GM19467 (cell line): ENCODE data around the gene CLEC16A.

Experiments used
- ATAC-seq: cut with Tn5 transposase; IDR thresholded peaks from one replicate; pipeline ENCODE4 v1.9.1; 2021; ENCODE audit warnings: mild to moderate bottlenecking, moderate library complexity; ENCODE audit not compliant: unreplicated experiment

Gene CLEC16A

DNA sequence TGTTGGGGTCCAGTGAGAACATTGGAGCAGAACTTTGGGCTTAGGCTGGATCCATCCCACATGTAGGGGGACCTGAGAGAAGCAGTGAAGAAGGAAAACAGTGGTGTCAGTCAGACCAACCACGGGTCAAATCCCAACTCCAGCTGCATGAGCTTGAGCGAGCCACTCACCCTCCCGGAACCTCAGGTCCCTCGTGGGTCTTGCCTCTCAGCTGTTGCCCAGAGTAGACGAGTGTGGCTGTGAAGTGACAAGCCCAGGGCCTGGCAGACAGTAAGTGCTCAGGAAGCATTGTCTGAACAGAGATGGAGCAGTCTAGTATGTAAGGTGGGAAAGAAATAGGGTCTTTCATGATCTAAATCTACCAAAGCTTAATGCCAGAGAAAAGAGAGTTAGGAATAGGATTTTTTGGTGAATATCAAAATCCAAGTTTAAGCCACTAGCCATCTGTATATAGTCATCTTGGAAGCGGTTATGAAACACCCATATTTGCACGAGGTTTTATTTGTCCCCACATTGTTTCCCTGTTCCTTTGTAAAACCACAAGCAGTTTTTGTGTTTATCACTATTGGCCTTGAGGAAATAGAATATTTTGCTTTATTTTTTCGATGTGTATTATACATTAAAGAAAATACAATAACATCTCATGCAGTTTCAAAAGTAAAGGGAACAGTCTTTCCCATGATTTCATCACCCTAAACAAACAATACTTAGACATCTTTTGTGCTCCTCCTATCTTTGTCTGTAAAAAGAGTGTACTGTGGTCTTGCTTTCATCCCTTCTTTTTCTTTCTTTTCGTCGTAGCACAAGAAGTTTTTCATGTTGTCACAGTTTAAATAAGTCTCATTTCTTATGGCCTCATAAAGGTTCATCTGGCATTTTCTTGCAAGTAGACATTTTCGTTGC lies 112.0 kb downstream of the CLEC16A start:
- no peak for ATAC-seq

DNA sequence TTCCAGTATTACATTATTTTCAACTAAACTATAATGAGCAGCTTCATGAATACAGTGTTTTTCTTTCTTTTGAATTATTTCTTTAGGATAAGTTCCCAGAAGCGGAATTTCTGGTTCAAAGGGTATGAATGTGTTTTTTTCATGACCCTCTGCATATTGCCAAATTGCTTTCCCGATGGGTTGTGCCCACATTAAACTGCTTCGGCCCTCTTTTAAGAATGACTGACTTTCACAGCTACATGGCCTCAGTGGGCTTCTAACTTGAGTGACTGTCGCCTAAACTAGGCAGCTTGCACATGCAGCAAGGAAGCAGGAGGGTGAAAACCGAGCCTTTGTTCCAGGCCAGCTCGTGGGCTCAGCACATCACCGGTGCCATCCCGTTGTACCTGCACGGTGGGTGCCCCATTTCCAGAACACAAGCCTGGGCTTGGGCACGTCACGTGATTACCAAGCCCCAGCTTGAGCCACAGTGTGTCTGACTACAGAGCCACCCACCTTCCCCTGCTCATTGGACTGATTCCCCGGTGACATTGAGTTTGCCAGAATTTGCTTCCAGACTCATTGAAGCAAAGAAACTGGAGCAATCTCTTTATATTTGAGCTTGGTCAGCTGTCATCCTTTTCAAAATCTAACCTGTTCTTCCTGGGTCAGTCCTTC lies 112.8 kb downstream of the CLEC16A start:
- ATAC-seq: no peak

DNA sequence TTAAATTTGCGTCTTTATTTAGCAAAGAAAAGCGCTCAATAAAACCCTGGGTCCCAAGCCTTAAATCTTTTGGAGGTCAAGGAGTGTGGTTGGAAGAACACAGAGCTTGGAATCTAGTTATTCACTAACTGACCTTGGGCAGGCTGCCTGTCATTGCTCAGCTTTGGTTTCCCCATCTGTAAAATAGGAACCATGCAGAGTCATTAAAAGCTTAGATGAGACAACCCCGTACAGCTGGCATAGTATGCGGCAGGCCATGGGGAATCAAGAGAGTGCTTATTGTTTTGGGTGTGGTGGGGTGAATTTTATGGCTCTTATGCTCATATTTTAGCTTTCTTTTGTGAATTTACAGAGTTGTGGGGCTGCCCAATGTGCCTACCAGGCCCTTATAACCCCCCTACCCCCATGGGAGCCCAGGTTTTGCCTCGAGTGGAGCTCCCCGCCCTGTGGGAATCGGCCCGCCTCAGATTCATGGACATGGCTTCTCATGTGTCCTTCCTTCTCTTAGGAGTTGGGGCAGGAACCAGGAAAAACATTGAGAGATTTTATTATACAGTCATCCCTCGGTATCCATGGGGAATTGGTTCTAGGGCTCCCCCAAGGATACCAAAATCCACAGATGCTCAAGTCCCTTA lies 113.5 kb downstream of the CLEC16A start:
- no peak for ATAC-seq

DNA sequence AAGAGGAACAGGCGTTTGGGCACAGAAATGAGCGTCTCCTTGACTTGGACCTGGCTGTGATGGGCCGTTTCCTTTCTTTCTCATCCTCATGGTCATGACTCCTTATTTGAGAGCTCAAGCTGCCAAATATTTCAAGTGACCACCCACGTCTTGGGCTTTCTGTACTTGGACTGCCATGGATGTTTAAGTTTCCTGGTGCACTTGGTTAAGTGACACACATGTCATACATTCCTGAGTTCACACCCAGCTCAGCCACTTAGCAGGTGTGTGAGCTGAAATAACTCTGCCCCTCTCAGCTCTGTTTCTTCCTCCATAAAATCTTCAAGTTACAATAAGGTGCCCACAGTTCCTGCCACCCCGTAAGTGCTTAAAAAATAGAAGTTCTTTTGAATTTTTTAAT lies 114.5 kb downstream of the CLEC16A start:
- no peak for ATAC-seq

DNA sequence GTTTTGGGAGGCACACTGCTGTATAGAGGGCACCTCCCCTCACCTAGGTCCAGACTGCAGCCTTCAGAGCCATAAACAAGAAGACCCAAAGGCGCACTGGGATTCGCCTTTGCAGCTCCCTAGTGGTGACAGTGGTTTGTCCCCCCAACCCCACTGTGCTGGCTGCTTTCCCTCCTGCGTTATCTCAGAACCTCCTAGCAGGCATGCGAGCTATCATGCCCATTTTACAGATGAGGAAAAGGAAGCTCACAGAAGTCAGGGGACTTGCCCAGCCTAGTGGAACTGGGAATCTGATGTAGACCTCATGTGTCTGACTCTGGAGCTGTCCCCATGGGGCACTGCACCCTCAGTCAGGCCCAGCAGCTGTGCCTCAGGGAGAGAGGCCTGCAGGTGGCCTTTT lies 115.2 kb downstream of the CLEC16A start:
- no peak for ATAC-seq

DNA sequence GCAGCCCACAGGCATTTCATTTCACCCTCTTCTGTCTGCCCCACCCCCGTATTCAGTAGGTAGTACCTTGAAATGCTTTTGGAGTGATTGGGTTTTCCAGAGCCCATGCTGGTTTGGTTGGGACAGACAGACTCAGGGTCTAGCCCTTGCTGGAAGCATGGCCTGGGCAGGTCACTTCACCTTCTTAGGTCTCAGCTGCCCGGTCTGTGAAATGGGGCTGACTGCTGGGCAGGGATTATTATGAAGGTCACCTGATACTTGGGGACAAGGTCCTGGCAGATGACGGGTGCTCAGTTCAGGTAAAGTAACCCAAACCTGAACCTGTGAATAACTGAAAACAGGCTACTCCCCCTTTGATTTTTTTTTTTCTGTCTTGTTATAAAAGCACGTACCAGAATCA lies 116.0 kb downstream of the CLEC16A start:
- ATAC-seq: no peak

DNA sequence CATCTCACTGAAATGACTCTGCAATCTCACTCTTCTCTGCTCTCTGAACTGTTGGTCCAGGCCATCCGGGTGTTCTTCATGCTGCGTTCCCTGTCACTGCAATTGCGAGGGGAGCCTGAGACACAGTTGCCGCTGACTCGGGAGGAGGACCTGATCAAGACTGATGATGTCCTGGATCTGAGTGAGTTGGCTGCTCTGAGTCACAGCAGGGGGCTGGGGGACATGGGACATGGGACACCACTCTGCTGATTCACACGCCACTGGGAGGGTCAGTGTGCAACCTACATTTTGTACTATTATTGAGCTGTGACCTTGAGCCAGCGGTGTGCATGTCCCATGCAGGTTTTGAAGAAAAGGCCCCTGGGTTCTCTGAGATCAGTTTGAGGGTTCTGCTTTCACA lies 116.5 kb downstream of the CLEC16A start:
- no peak for ATAC-seq

DNA sequence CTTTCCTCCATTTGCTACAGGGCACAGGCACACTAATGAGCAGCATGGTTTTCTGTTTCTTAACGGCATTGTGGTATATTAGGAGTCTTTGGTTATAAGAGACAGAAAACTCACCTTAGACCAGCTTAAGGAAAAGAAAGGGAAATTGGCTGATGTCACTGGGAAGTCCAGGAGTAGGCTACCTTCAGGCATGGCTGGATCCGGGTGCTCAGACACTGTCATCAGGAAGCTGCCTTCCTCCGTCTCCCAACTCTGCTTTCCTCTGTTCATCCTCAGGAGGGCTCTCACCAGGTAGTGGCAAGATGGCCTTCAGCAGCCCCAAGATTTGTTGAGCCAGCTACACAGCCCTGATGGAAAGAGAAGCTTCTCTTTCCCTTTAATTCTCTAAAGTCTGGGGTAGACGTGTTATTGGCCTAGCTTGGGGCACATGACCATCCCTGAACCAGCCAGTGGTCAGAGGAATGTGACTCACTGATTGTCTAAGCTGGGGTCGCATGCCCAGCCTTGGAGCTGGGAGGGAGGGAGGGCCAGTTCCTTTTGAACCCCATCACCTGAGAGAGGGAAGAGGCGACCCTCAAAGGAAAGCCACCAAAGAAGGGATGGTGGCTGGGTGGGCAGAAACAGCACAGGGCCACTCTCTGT lies 117.4 kb downstream of the CLEC16A start:
- no peak for ATAC-seq

DNA sequence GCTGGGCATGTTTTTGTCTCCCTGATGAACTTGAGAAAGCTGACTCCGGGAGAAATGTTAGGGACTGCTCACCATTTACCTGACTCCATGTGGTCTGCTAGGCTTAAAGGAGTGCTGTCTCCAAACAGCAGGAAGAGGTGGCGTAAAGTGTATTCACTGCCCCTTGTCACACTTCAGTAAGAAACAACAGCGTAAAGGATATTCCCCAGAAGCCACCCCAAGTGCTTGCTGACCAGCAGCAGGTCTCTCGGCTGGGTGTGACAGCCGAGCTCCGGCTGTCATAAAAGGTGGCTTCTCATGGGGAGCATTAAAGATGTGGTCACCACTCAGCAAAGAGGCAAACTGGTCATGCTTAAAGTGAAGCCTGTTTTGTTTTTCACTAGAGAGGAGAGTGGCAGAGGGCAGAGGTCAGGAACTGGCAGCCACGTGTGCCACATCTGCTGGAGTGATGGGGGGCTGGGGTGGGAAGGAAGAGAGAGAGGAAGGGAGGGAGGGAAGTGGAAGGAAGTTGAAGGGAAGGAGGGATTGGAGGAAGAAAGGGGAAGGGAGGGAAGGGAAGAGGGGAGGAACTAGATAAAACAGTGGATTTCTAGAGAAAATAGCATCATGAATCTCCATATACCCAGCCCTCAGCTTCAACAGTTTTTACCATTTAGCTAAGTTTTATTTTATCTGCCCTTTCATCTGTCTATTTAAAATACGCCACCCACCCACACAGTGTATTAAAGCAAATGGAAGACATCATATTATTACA lies 119.3 kb downstream of the CLEC16A start:
- no peak for ATAC-seq

DNA sequence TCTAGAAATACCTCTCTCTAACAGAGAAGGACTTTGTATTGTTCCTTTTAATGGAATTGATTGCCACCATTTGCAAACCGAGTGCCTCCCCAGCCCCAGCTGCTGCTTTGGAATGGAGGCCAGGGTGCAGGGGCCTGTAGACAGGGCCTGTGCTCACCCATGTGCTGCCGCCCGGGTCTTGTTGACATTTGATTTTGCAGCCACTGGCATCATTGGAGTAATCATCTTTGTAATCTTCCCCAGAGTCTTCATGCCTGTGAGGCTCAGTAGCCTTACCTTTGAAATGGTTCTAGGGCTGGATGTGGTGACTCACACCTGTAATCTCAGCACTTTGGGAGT lies 119.8 kb downstream of the CLEC16A start:
- ATAC-seq: no peak

DNA sequence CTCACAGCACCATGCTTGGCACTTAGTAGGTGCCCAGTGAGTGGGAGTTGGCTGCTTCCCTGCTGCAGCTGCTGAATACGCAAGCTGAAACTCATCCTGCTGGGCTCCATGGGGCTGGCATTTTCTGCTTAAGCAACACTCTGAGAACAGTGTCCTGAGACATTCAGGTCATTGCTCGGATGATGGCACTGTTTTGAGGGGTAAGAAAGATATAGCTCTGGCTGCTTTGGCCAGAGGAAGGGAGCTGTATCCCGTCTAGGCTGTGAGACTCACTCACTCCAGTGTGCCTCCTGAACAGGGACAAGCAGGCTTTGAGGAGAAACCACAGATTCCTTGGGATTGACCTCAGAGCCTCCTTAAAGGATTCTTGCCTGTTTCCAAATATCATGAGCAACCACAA lies 120.5 kb downstream of the CLEC16A start:
- no peak for ATAC-seq

DNA sequence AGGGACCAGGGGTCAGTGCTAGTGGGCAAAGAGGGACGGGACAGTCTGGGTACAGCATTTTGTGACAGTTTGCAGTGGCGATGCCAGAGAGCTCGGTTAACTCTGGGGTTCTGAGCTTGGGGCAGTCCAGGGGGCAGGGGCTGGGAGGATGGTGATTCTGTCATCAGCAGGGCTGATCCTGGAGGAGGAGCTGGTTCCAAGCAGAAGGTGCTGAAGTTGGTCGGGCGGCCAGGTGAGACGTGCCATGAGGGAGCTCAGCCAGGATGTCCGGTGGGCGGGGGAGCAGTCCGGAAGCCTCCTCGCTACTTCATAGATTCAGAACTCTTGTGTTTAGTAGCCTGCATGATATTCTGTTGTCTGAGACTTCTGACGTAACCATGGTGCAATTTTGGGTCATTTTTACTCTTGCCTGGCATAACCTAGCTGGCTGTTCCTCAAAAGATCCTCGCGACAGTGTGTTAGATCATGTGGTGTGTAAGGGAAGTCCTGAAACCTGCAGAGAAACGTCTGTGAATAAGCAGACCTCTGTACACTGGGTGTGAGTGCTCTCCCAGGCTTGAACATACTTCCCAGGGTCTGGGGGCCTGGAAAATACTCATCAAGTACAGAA lies 122.0 kb downstream of the CLEC16A start:
- ATAC-seq: no peak

DNA sequence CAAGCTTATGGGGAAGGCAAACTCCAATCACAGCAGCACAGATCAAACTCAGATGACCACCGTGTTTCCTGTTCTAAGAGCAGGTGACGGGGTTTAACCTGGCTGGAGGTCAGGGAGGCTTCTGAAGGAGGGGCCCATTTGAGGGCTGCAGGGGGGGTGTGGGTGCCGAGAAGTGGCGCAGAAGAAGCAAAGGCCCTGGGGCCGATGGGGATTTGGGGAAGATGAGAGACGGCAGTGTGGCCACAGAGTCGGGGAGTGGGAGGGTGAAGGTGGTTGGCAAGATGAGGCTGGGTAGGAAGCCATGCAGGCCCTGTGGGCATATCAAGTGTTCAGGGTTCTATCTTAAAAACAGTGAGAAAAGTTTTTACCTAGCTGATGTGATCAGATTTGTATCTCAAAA lies 122.9 kb downstream of the CLEC16A start:
- ATAC-seq: no peak

DNA sequence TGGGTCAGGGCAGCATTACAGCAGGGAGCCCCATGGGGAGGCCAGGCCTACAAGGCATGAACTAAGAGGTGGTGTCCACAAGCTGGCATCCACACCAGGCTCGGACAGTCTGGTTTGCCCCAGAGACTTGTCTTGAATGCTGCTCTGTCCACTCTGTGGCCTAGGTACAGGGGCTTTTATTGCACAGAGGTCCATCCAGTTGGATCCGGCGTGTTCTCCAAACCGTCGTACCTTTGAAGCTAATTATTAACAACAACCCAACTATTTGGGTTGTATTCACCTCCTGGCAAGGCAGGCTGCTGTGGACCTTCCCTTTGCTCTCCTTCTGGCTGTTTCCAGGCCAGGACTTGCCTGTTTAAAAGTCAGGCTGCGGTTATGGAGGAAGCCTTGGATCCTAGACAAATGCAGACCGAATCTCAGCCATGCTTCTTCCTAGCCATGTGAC lies 123.4 kb downstream of the CLEC16A start:
- ATAC-seq: no peak

DNA sequence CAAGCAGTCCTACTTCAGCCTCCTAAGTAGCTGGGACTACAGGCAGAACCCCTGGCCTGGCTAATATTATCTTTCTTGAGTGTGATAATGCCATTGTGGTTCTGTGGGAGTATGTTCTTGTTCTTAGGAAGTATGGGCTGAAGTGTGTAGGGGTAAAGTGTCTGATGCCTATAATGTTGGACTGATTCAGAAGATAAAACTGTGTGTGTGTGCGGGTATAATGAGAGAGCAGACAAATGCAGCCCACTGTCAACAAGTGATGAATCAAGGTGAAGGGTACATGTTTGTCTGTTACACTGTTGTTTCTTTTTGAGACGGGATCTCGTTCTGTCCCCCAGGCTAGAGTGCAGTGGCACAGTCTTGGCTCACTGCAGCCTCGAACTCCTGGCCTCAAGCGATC lies 127.5 kb downstream of the CLEC16A start:
- ATAC-seq: no peak

DNA sequence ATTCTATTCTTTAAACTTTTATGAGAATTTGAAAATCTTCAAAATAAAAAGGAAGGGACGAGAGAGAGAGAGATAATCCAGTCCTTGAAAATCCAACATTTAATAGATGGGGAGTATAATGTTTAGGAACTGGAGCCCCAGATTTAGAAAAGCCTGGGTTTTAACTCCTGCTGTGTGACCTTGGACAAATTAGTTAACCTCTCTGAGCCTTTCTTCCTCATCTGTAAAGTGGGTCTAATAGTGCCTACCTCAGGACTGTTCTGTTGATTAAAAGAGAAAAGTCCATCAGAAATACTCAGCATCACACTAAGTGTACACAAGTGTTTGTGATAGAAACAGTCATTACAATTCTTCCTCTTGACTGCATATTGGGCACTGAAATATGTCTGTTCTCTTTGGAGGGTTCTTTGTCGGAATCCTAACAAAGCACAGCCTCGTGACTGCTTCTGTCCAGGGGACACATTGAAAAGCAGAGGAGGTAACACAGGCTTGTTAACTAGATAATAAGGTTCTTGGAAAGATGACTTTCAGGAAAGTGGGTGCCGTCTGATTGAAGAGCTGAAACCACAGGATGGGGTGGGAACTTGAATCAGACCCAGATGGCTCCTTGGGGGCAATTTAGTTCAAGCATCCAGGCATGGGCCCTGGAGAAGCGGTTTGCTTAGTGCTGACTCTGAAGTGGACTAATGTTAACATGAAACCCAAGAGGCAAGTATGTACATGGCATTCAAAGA lies 128.2 kb downstream of the CLEC16A start:
- no peak for ATAC-seq

DNA sequence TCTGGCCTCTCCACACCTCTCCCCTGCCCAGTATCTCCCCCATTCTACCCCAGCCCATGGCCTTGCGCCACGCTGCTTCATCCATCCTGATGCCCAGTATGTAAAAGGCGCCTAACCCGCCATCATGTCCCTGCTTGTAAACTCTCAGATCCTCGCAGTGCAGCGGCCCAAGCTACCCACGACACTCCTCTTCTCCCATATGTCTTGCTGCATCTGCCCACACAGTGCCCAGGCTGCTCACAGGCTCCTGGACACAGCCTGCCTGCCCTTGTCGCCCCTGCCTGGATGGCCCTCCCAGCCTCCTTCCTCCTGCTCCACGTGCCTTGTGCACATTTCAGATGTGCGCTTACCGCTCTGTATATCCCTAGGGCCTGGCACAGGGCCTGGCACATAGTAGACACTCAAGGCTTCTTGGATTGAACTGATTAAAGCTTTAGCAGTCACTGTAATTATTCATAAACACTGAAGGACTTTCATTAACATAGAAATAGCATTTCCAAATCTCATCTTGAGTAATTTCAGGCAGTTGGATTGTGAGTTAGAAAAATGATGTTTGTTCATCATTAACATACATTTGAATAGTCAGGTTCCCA lies 129.1 kb downstream of the CLEC16A start:
- no peak for ATAC-seq

DNA sequence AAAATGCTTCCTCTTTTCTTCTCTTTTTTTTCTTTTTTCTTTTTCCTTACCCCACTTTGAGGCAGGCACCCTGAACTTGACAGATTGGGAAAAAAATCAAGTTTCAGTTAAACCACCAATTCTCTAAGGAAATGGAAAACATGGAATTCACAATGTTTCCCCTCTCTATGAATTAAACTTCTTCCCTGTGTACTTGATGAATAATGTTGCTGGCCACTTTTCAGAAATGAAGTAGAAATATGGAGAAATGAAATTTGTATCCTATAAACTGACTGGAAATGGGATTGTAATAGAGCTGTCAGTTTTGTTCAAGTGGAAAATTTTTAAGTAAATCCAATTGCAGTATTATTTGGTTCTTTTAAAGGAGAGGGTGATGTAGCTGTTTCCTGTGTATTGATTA lies 129.8 kb downstream of the CLEC16A start:
- no peak for ATAC-seq

DNA sequence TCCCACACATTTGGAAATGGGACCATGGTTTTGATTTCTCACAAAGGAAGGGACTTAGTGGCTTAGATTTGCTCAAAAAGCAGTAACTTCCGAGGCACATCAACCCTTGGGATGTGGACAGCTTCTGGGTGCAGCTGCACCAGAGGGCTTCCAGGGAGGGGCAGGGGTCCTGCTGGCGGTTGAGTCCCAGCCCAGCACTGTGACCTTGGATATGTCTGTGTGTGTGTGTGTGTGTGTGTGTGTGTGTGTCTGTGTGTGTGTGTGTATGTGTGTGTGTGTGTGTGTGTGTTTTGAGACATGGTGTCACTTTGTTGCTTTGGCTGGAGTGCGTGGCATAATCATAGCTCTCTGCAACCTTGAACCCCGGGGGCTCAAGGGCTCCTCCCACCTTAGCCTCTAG lies 130.8 kb downstream of the CLEC16A start:
- no peak for ATAC-seq
